Fibroblast of lung (primary cell): Measurements from ENCODE around the gene TMEM178B.

Source experiments
- EZH2 ChIP-seq: IDR thresholded peaks from 2 replicates; pipeline ENCODE4 v1.5.1; 2012; ENCODE audit warnings: low read length, control low read depth, mild to moderate bottlenecking; ENCODE audit errors: missing control alignments
- TF ChIP-seq, protein P1 (sequence below), 2 donors: IDR thresholded peaks in 1 of 2; conservative IDR thresholded peaks in 1 of 2; 1 replicate in 1 of 2; 2 replicates in 1 of 2; pipeline ENCODE4 v1.5.1; 2011 to 2012; ENCODE audit warnings: low read length in 2 of 2, control low read depth in 1 of 2, inconsistent platforms in 1 of 2, low read depth in 1 of 2, mild to moderate bottlenecking in 1 of 2

DNA sequence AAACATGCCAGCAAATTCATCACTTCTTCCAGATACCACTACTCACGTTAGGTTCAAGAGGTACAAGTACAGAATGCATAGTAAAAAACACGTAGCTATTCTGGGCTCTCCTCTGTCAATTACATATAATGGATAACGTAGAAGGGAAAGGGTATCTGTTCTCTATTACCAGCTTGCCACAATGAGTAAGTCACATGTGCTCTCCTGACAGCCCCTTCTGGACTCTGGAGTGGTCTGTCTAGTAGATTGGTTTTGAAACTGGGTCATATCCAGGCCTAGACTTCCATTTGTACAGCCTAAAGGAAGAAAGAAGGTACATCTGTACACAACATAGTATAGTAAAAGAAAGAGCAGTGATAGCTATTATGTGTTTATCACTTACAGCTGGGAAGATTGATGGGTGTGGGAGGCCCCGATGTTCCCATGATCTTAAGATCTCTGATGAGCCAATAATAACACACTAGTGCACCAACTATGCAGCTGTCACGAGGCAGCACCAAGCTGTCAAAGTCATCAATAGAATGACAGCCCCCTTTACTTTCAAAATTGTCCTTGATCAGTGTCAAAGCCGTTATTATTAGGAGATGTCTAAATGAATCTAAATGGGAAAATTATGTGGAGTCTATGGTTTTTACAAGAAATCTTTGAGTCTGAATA lies 315.4 kb downstream of the TMEM178B start:
- TF ChIP-seq EZH2, result no peak
- TF ChIP-seq, protein P1, sequence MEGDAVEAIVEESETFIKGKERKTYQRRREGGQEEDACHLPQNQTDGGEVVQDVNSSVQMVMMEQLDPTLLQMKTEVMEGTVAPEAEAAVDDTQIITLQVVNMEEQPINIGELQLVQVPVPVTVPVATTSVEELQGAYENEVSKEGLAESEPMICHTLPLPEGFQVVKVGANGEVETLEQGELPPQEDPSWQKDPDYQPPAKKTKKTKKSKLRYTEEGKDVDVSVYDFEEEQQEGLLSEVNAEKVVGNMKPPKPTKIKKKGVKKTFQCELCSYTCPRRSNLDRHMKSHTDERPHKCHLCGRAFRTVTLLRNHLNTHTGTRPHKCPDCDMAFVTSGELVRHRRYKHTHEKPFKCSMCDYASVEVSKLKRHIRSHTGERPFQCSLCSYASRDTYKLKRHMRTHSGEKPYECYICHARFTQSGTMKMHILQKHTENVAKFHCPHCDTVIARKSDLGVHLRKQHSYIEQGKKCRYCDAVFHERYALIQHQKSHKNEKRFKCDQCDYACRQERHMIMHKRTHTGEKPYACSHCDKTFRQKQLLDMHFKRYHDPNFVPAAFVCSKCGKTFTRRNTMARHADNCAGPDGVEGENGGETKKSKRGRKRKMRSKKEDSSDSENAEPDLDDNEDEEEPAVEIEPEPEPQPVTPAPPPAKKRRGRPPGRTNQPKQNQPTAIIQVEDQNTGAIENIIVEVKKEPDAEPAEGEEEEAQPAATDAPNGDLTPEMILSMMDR (conservative IDR thresholded peaks at IDR 0.05 in 1 of 2, IDR thresholded peaks at IDR 0.05 in 1 of 2; ENCODE audit: low read depth in 1 of 2, low read length in 2 of 2), result no peak
